Stimulated activated CD4-positive, alpha-beta T cell treated with anti-CD3 and anti-CD28 coated beads, Interleukin-15, amount 100 ng/mL, for 24 hours (primary cell): ENCODE results near the gene RBFOX1.

Source experiments
- DNase-seq: peaks from one replicate; pipeline ENCODE4 v3.0.0-alpha.2; 2020

RBFOX1 gene

DNA sequence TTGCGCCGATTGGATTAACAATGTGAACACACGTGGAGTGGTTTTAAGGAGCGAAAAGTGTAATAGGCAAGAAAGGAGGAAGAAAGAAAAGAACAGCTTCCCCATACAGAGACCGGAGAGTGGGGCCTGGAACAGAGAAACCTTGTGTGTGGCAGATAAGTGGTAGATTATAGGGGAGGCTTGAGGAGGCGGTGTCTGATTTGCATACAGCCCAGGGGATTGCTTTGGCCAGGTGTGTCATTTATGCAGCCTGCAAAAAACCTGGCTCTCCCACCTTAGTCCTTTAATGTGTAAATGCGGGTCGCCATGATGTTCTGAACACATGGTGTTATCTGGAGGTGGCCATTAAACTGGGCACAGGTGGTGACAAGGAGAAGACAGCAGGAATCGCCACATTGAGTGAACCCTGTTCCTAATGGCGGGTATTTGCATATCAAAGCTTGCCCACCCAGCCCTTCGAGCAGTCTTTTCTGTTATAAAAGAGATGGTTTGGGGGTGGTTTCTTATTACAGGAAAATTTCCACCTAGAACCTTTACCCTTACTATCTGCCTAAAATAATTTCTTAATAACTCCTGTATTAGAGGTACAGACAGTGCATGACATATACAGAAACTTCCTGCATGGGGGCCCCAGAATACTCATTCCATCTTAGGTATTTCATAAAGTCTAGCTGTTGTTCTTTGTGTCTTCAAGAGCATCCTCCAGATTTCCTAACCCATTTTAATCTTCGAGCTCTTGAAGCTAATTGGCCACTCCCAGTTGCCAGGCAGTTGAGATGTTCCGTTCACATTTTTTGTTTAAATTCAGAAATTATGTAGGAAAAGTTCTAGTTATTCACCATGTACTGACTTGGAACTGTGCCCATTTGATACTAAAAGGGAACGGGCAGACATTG is 292.5 kb downstream of the RBFOX1 start:
- DNase-seq, result no peak

- DNase-seq, result no peak
Measured at GRCh38 chr16:7628981-7629380, 296.3 kb downstream of the RBFOX1 start.

GRCh38 chr16:7629571-7629970 is 296.9 kb downstream of the RBFOX1 start:
- no peak for DNase-seq

DNA sequence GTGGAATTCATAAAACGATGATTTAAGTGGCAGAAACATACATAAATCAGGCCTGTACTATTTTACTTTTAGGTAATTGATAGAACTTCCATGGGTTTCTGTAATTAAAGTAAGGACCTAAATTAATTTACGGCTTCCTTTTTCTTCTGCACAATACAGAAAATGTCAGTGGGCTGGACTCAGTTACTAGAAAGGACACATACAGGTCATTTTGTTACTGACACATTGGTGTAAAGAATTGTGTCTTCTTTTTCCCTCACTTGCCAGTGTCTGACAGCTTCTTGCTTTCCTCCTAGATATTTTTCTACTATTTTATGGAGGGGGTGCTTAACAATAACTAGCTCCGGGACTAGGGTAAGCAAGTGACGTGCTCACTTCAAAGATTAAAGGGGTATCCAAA is 304.8 kb downstream of the RBFOX1 start:
- no peak for DNase-seq

DNA sequence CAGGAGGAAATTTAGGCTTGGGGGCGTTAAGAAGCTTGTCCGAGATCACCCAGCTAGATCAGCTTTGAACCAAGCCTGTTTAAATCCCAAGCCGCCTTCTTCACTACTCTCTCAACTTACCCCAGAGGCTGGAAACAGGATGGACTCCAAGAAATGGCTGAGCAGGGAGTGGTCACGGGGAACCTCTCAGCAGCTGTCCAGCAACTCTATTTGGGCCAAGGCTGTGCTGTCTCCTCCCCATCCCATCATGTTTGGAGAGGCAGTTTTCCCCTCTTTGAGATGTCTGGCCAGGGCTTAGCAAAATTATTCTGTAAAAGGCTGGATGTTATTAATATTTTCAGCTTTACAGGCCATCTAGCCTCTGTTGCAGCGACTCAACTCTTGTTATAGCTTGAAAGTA is 305.7 kb downstream of the RBFOX1 start:
- DNase-seq, result no peak

GRCh38 chr16:7640334-7640733 is 307.7 kb downstream of the RBFOX1 start:
- no peak for DNase-seq

- DNase-seq, result no peak
Measured at GRCh38 chr16:7644176-7644575, 311.5 kb downstream of the RBFOX1 start.

- DNase-seq, result no peak
Measured at GRCh38 chr16:7644811-7645210, 312.2 kb downstream of the RBFOX1 start.

DNA sequence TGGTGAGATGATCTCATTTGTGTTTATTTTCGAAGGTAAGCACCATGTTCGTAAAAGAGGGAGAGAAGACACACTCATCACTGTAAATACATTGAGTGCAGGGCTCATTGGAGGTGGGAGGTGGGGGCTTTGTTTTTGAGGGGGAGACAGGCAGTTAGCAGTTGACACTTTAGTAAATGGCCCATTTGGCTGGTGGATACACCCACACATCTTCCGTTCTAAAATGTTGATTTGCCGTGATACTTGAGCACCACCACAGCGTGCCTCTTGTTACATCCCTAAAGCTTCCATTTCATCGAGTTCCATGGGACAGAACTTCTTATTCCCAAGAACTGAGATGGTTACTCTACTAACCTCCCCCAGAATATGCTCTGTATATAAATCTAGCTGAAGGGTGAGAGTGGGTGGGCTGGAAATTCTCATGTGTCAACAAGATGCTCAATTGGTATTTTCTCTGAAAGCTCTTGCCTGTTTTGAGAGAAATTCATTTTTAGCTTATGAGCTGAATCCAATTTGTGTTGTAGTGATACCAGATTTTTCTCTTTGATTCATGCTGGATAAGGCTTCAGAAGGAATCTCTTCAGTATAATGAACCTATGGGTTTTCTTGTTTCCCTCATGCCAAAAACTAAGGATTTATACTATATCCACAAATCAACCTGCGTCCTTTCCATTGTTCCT is 314.3 kb downstream of the RBFOX1 start:
- DNase-seq, result no peak

- no peak for DNase-seq
Measured at GRCh38 chr16:7650431-7650830, 317.8 kb downstream of the RBFOX1 start.

DNA sequence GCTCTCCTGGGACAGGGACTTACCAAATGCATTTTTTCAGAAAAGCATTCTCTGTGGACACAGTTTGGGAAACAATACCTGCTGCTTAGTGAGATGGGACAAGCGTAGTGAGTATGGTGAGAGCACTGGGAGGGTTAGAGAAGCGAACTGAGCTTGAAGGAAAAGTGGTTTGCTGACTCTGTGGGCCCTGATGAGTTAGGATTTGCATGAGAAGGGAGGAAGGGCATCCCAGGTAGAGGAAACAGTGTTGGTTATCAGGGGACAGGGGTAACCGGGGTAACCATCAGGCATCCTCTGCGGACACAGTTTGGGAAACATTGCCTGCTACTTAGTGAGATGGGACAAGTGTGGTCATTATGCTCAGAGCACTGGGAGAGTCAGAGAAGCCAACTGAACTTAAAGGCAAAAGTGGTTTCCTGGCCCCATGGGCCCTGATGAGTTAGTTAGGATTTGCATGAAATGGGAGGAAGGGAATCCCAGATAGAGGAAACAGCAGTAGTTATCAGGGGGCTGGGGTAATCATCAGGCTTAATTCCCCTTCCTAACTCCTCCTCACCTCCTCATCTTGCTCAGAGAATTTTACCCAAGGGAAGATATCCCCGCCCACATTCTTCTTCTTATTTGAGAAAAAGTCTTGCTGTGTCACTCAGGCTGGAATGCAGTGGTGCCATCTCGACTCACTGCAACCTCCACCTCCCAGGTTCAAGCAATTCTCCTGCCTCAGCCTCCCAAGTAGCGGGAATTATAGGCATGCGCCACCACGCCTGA is 319.3 kb downstream of the RBFOX1 start:
- DNase-seq, result no peak

- DNase-seq, result no peak
Measured at GRCh38 chr16:7653746-7654461, 321.3 kb downstream of the RBFOX1 start.

DNA sequence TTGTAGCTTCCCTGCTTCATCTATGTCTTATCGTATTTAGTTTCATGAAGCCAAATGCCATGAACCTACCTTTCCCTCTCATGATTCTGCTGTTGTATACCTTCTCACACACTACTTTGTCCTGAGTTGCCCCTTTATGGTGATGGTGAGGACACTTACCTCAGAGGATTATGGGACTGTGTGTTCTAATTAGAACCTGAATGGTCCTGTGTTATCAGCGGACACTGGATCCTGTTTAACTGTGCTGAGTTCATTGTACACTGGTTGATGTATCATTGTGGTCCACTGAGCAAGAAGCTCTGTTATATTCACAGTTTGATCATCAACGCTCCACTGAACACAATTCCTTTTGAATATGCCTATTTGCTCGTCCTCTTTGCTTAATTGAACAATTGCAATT is 343.0 kb downstream of the RBFOX1 start:
- no peak for DNase-seq

- DNase-seq, result no peak
Measured at GRCh38 chr16:7680296-7680695, 347.7 kb downstream of the RBFOX1 start.

GRCh38 chr16:7688811-7689210 is 356.2 kb downstream of the RBFOX1 start:
- DNase-seq, result no peak

- no peak for DNase-seq
Measured at GRCh38 chr16:7689234-7689633, 356.6 kb downstream of the RBFOX1 start.

- no peak for DNase-seq
Measured at GRCh38 chr16:7691533-7691932, 358.9 kb downstream of the RBFOX1 start.

GRCh38 chr16:7703672-7704071 is 371.0 kb downstream of the RBFOX1 start:
- DNase-seq, result no peak

GRCh38 chr16:7705885-7706284 is 373.2 kb downstream of the RBFOX1 start:
- DNase-seq, result no peak

DNA sequence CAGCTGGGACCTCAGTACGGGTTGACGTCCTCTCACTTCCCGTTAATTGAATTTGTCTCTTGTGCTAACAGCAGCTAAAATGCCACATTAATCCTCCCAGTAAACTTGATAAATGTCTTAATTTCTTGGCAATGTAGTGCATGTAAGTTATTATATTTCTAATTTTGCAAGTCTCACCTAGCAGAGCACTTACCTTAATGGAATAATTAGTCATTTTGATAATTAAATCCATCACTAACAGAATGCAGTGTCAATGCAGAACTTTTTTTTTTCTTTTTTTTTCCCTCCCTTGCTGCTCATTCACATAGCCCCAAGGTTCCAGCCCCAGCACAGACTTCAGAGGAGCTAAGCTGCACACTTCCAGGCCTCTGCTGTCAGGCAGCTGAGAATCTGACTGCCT is 376.5 kb downstream of the RBFOX1 start:
- DNase-seq, result no peak

DNA sequence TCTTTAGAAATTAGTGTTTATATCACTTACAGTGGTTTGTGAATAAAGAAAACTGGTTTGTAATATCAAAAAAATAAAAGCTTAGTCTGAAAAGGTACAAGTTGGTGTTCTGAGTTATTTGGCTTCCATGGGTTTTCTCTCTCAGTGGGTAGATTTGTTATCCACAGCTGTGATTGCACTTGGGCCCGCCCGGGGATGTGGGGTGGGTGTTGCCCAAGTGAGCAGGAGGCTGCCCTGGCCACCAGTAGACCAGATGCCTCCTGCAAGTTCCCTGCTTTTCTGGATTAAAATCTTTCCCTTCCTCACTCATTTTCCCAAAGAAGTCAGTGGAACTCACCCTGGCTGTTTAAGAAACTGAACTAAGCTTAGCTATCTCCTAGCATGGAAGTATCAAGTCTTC is 380.6 kb downstream of the RBFOX1 start:
- no peak for DNase-seq

- DNase-seq, result no peak
Measured at GRCh38 chr16:7714775-7715174, 382.1 kb downstream of the RBFOX1 start.
